AG04450 (cell line): Measurements from ENCODE around the gene ZFYVE1. TPM values are rescaled to one million over a fixed set of nuclear protein-coding genes. Genes with fewer than 3 reads are reported as not detected.

Experiments
- CTCF ChIA-PET: fragments of 300-600, 350-600 bp; formaldehyde crosslinking; extraction: SDS; loops from one replicate; lab custom pipeline; 2022; ENCODE audit warnings: antibody characterized with exemption, inconsistent platforms; lab: Charles Lee
- POLR2A ChIA-PET: fragments of 350-600 bp; formaldehyde crosslinking; extraction: SDS; loops from one replicate; lab custom pipeline; 2021; ENCODE audit warnings: antibody characterized with exemption, inconsistent platforms; lab: Yijun Ruan, JAX
- DNase-seq: peaks from one replicate; pipeline ENCODE4 v3.0.0-alpha.2; 2011; ENCODE audit warnings: low read depth, low spot score
- H3K27ac ChIP-seq: one replicate; pipeline ENCODE4 v1.5.1; 2012; ENCODE audit warnings: low read depth, low read length, control low read depth
- H3K27me3 ChIP-seq: one replicate; pipeline ENCODE4 v1.6.0; 2012; ENCODE audit warnings: low read length; ENCODE audit not compliant: control insufficient read depth, insufficient read depth
- H3K4me3 ChIP-seq: 2 replicates; pipeline ENCODE4 v1.5.1; 2011; ENCODE audit warnings: mild to moderate bottlenecking, low read depth, low read length, control low read depth
- H3K9me3 ChIP-seq: 2 replicates; pipeline ENCODE4 v1.5.1; 2012; ENCODE audit warnings: low read length; ENCODE audit not compliant: control insufficient read depth, insufficient read depth
- CTCF ChIP-seq: IDR thresholded peaks from 2 replicates; pipeline ENCODE4 v1.5.1; 2011; ENCODE audit warnings: low read depth, low read length, control low read depth, inconsistent platforms
- polyA plus RNA-seq: library from polyadenylated mRNA; depleted of rRNA; stranded (reverse); fragments of >200 nt; gene quantifications from 2 replicates; pipeline ENCODE4 v1.2.3, GENCODE V29; 2011

Gene ZFYVE1
- polyA plus RNA-seq, 1 experiment: 27.4 TPM

GRCh38 chr14:72929316-72930080 is 97.4 kb downstream of the ZFYVE1 start:
- TF ChIP-seq CTCF: no peak
- peaks cover 4% of the 10 kb centered on the region; the same call in 1 of the 2 replicates for H3K9me3 ChIP-seq
- ChIA-PET CTCF (no interaction called here), POLR2A (no interaction called here)
- no peak overlapping the region for H3K4me3 ChIP-seq
- H3K27me3 ChIP-seq: no peaks in the 10 kb centered on the region
- H3K27ac ChIP-seq: no peak overlapping the region
- DNase-seq: no peak

GRCh38 chr14:72928872-72929271 is 98.0 kb downstream of the ZFYVE1 start:
- CTCF ChIA-PET: no interaction called here
- DNase-seq: no peak

GRCh38 chr14:72926292-72927028 is 100.4 kb downstream of the ZFYVE1 start, which contains the start of gene DCAF4:
TSS of gene DCAF4 (plus strand) at chr14:72926464. CDS start at chr14:72937979, 11,515 bp downstream.
- Histone ChIP-seq H3K9me3 (peaks cover 4% of the 10 kb centered on the region; the same call in 1 of the 2 replicates), H3K27ac (peak within 1 kb of the TSS; percentile 70), H3K4me3 (peak within 1 kb of the TSS; percentile 98), H3K27me3 (no peaks in the 10 kb centered on the region)
- peak; percentile 94 for DNase-seq
- POLR2A ChIA-PET: interaction anchor here (0.6 to 1.5 kb wide), 2 partner anchors 9 to 99 kb away, joined by 7 read pairs; no protein-coding TSS in a partner anchor
- CTCF ChIA-PET: interaction anchor here (1.0 to 2.4 kb wide), 3 partner anchors 22 to 413 kb away, joined by 3 to 10 read pairs (median 4); no protein-coding TSS in a partner anchor
- TF ChIP-seq CTCF: no peak

More at GRCh38 chr14:72928872-72929271, 98.0 kb downstream of the ZFYVE1 start:
- no peak overlapping the region for H3K4me3 ChIP-seq
- POLR2A ChIA-PET: no interaction called here
- H3K27me3 ChIP-seq: no peaks in the 10 kb centered on the region
- no peak overlapping the region for H3K27ac ChIP-seq
- H3K9me3 ChIP-seq: peaks cover 4% of the 10 kb centered on the region; the same call in 1 of the 2 replicates
- TF ChIP-seq CTCF: no peak

GRCh38 chr14:72925815-72926291 is 101.1 kb downstream of the ZFYVE1 start:
- Histone ChIP-seq H3K27me3 (no peaks in the 10 kb centered on the region), H3K4me3 (peak overlapping the region; percentile 70), H3K27ac (peak overlapping the region; percentile 25), H3K9me3 (peaks cover 4% of the 10 kb centered on the region; the same call in 1 of the 2 replicates)
- ChIA-PET POLR2A (interaction anchor here (1.5 kb wide), 1 partner anchor 8 kb away, joined by 7 read pairs; no protein-coding TSS in a partner anchor), CTCF (interaction anchor here (1.0 to 2.4 kb wide), 3 partner anchors 21 to 412 kb away, joined by 3 to 10 read pairs (median 4); no protein-coding TSS in a partner anchor)
- DNase-seq: no peak
- no peak for TF ChIP-seq CTCF
